Mucosa of descending colon (tissue), 3 donors: ENCODE data around the gene RANBP17. TPM values are rescaled to one million over a fixed set of nuclear protein-coding genes. Genes with fewer than 3 reads are reported as not detected.

Experiments used
- ATAC-seq: fragments of 200-7000 bp; cut with Tn5 transposase; one replicate; pipeline ENCODE4 v1.9.1; 2020; ENCODE audit warnings: mild to moderate bottlenecking, moderate library complexity
- DNase-seq, 3 donors: peaks; one replicate each; pipeline ENCODE4 v3.0.0-alpha.2; 2020
- H3K36me3 ChIP-seq: fragments of 200-600 bp; one replicate; pipeline ENCODE4 v1.8.0; 2021; ENCODE audit warnings: low read depth, mild to moderate bottlenecking
- H3K4me1 ChIP-seq: fragments of 200-600 bp; one replicate; pipeline ENCODE4 v1.8.0; 2021; ENCODE audit warnings: low read depth, mild to moderate bottlenecking
- H3K4me3 ChIP-seq: fragments of 200-600 bp; one replicate; pipeline ENCODE4 v1.8.0; 2021; ENCODE audit warnings: mild to moderate bottlenecking
- H3K9me3 ChIP-seq: fragments of 200-600 bp; one replicate; pipeline ENCODE4 v1.8.0; 2021; ENCODE audit warnings: mild to moderate bottlenecking
- CTCF ChIP-seq: fragments of 200-600 bp; IDR thresholded peaks from one replicate; pipeline ENCODE4 v1.8.0; 2022; ENCODE audit warnings: antibody characterized with exemption, mild to moderate bottlenecking
- intact Hi-C, 2 donors: fragments of 100-400 bp; cut with DNase I in 1 of 2; cut with micrococcal nuclease in 1 of 2; formaldehyde crosslinking; loops; one replicate each; pipeline versions ENCODE4 v1.11.0 to v1.11.1; 2022; cut with DNase I, micrococcal nuclease
- total RNA-seq, 3 donors: library from RNA; stranded (reverse); fragmentation: NEBNext Ultra II Directional in 2 of 3; extraction: Animal tissue kit (Norgen Biotek cat#: 25700) in 2 of 3; gene quantifications; one replicate each; pipeline versions ENCODE4 v1.2.1 to v1.2.4, GENCODE V29; 2021 to 2023
- donor health status: DM: no; HTN: no; CAD: no; lungs with moderate emphysema.
- donor health status: DM: no; HTN: no; CAD: no.
- donor health status: DM: no; HTN: yes; CAD: no.

Gene RANBP17
- total RNA-seq, 3 donors from 2014 or later, result 11.7 to 19.7 (median 13.4) TPM

DNA sequence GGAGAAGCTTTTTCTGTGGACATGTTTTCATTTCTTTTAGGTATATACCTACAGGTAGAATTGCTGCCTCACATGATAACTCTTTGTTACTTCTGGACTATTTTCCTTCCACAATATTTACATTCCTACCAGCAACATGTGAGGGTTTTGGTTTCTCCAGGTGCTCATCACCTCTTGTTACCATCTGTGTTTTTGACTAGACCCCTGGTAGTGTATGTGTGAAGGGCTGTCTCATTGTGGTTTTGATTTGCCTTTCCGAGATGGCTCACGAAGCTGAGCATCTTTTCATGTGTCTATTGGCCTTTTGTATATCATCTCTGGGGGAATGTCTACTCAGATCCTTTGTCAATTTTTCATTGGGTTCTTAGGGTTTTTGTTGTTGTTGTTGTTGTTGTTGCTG lies 17.2 kb upstream of the RANBP17 start:
- H3K4me3 ChIP-seq, result no peak overlapping the region
- TF ChIP-seq CTCF, result no peak
- no peaks in the 10 kb centered on the region for H3K36me3 ChIP-seq
- no peaks in the 10 kb centered on the region for H3K4me1 ChIP-seq
- intact Hi-C loops, result no loop called here
- ATAC-seq, result no peak
- H3K9me3 ChIP-seq, result no peaks in the 10 kb centered on the region
- DNase-seq, result no peak

- intact Hi-C loops, result no loop called here
- Histone ChIP-seq H3K9me3 (no peaks in the 10 kb centered on the region), H3K4me3 (no peak overlapping the region), H3K4me1 (no peaks in the 10 kb centered on the region), H3K36me3 (no peaks in the 10 kb centered on the region)
- TF ChIP-seq CTCF, result no peak
- DNase-seq (no peak), ATAC-seq (no peak)
Measured at GRCh38 chr5:170846416-170846815, 15.4 kb upstream of the RANBP17 start.

- TF ChIP-seq CTCF, result no peak
- ATAC-seq (no peak), DNase-seq (no peak)
- intact Hi-C loops, result no loop called here
- Histone ChIP-seq H3K36me3 (no peaks in the 10 kb centered on the region), H3K4me1 (no peaks in the 10 kb centered on the region), H3K9me3 (no peaks in the 10 kb centered on the region), H3K4me3 (no peak overlapping the region)
Measured at GRCh38 chr5:170846846-170847245, 15.0 kb upstream of the RANBP17 start.

DNA sequence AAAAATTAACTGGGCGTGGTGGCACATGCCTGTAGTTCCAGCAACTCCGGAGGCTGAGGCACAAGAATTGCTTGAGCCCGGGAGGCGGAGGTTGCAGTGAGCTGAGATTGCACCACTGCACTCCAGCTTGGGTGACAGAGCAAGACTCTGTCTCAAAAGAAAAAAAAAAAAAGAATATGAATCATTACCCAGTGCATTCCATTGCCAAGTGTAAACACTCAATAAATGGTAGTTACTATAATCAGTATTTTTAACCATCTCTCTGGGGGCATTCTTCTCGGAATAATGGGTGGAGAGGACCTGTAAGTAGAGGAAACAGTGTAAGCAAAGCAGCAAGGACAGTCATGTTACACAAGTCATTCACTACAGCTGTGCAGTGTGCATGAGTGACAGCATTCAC lies 13.8 kb upstream of the RANBP17 start:
- no peaks in the 10 kb centered on the region for H3K4me1 ChIP-seq
- H3K36me3 ChIP-seq, result no peaks in the 10 kb centered on the region
- no peak for TF ChIP-seq CTCF
- ATAC-seq, result no peak
- no peak overlapping the region for H3K4me3 ChIP-seq
- intact Hi-C loops, result no loop called here
- no peaks in the 10 kb centered on the region for H3K9me3 ChIP-seq
- no peak for DNase-seq

- no peaks in the 10 kb centered on the region for H3K9me3 ChIP-seq
Measured at GRCh38 chr5:170849374-170849773, 12.4 kb upstream of the RANBP17 start.

More at GRCh38 chr5:170849374-170849773, 12.4 kb upstream of the RANBP17 start:
- no peak for ATAC-seq
- no peak for DNase-seq
- no peaks in the 10 kb centered on the region for H3K4me1 ChIP-seq
- no peaks in the 10 kb centered on the region for H3K36me3 ChIP-seq
- intact Hi-C loops, result no loop called here
- TF ChIP-seq CTCF, result no peak
- no peak overlapping the region for H3K4me3 ChIP-seq
